ENCODE data around the gene ATP2C2.

The ATP2C2 gene

GRCh38 chr16:84378099-84378498 is 9.8 kb downstream of the ATP2C2 start:
- no peak overlapping the region for H3K4me3 ChIP-seq (ENCODE audit: insufficient read depth in 1 of 2, low read depth in 1 of 2, low read length in 2 of 2)
- no peak overlapping the region for H2BK15ac ChIP-seq (ENCODE audit: low read depth, poor library complexity, severe bottlenecking)

GRCh38 chr16:84378567-84378966 is 10.2 kb downstream of the ATP2C2 start:
- H4K8ac ChIP-seq (ENCODE audit: low read length) = no peak overlapping the region

More at GRCh38 chr16:84378099-84378498, 9.8 kb downstream of the ATP2C2 start:
- no peak for DNase-seq
- H3K14ac ChIP-seq (ENCODE audit: low read length in 2 of 2) = no peak overlapping the region
- H3K79me1 ChIP-seq (replicated peaks; ENCODE audit: low read length, poor library complexity, severe bottlenecking) = no peaks in the 10 kb centered on the region
- H2AK5ac ChIP-seq (ENCODE audit: low read length, severe bottlenecking) = no peak overlapping the region
- H2BK120ac ChIP-seq (ENCODE audit: low read depth, low read length) = no peak overlapping the region
- H3K27me3 ChIP-seq (ENCODE audit: control insufficient read depth in 1 of 2, insufficient read depth in 1 of 2, low read length in 2 of 2) = peaks cover 36 to 70% of the 10 kb centered on the region in 2 experiments
- WGBS = 82% methylated on average over 6 of the region's 7 CpGs
- H2BK5ac ChIP-seq (ENCODE audit: low read depth, low read length, poor library complexity, severe bottlenecking) = no peak overlapping the region
- H3K9me3 ChIP-seq (ENCODE audit: control insufficient read depth, low read length) = no peaks in the 10 kb centered on the region
- no peak overlapping the region for H3K4ac ChIP-seq (ENCODE audit: low read depth in 1 of 2, low read length in 2 of 2)
- H3K18ac ChIP-seq (ENCODE audit: low read depth in 1 of 2, low read length in 2 of 2) = no peak overlapping the region
- H2BK12ac ChIP-seq (ENCODE audit: low read length in 2 of 2) = no peak overlapping the region
- H3K23ac ChIP-seq (ENCODE audit: low read length in 2 of 2) = no peak overlapping the region
- no peaks in the 10 kb centered on the region for H3K4me1 ChIP-seq (ENCODE audit: control insufficient read depth, insufficient read depth, low read depth, low read length)
- no peak overlapping the region for H3K4me2 ChIP-seq (ENCODE audit: low read length, poor library complexity, severe bottlenecking)
- H3K36me3 ChIP-seq (ENCODE audit: control insufficient read depth in 1 of 2, insufficient read depth in 2 of 2, low read depth in 1 of 2, low read length in 2 of 2) = no peaks in the 10 kb centered on the region
- H4K91ac ChIP-seq (ENCODE audit: low read length) = no peak overlapping the region
- no peak overlapping the region for H4K8ac ChIP-seq (ENCODE audit: low read length)
- no peak overlapping the region for H3K9ac ChIP-seq (ENCODE audit: low read length)
- no peak overlapping the region for H2AFZ ChIP-seq (ENCODE audit: low read depth, low read length)
- H3K27ac ChIP-seq (ENCODE audit: low read length, poor library complexity, severe bottlenecking) = no peak overlapping the region

GRCh38 chr16:84379008-84379708 is 10.8 kb downstream of the ATP2C2 start:
- H3K9me3 ChIP-seq (ENCODE audit: control insufficient read depth, low read length) = peaks cover 3% of the 10 kb centered on the region
- H3K27me3 ChIP-seq (ENCODE audit: control insufficient read depth in 1 of 2, insufficient read depth in 1 of 2, low read length in 2 of 2) = peaks cover 30 to 69% of the 10 kb centered on the region in 2 experiments
- no peaks in the 10 kb centered on the region for H3K4me1 ChIP-seq (ENCODE audit: control insufficient read depth, insufficient read depth, low read depth, low read length)
- H3K23ac ChIP-seq (ENCODE audit: low read length in 2 of 2) = no peak overlapping the region
- H3K4ac ChIP-seq (ENCODE audit: low read depth in 1 of 2, low read length in 2 of 2) = no peak overlapping the region
- H3K9ac ChIP-seq (ENCODE audit: low read length) = no peak overlapping the region
- H3K79me1 ChIP-seq (replicated peaks; ENCODE audit: low read length, poor library complexity, severe bottlenecking) = no peaks in the 10 kb centered on the region
- no peak for DNase-seq
- H2AK5ac ChIP-seq (ENCODE audit: low read length, severe bottlenecking) = no peak overlapping the region
- no peak overlapping the region for H2BK15ac ChIP-seq (ENCODE audit: low read depth, poor library complexity, severe bottlenecking)
- no peak overlapping the region for H2BK12ac ChIP-seq (ENCODE audit: low read length in 2 of 2)
- no peak overlapping the region for H2BK5ac ChIP-seq (ENCODE audit: low read depth, low read length, poor library complexity, severe bottlenecking)
- H4K91ac ChIP-seq (ENCODE audit: low read length) = no peak overlapping the region
- 70% methylated on average over 11 of the region's 11 CpGs for WGBS
- no peaks in the 10 kb centered on the region for H3K36me3 ChIP-seq (ENCODE audit: control insufficient read depth in 1 of 2, insufficient read depth in 2 of 2, low read depth in 1 of 2, low read length in 2 of 2)
- H4K8ac ChIP-seq (ENCODE audit: low read length) = no peak overlapping the region
- no peak overlapping the region for H3K14ac ChIP-seq (ENCODE audit: low read length in 2 of 2)
- H2AFZ ChIP-seq (ENCODE audit: low read depth, low read length) = no peak overlapping the region
- no peak overlapping the region for H3K27ac ChIP-seq (ENCODE audit: low read length, poor library complexity, severe bottlenecking)
- H3K18ac ChIP-seq (ENCODE audit: low read depth in 1 of 2, low read length in 2 of 2) = no peak overlapping the region
- H2BK120ac ChIP-seq (ENCODE audit: low read depth, low read length) = no peak overlapping the region
- no peak overlapping the region for H3K4me3 ChIP-seq (ENCODE audit: insufficient read depth in 1 of 2, low read depth in 1 of 2, low read length in 2 of 2)
- H3K4me2 ChIP-seq (ENCODE audit: low read length, poor library complexity, severe bottlenecking) = no peak overlapping the region

More at GRCh38 chr16:84378567-84378966, 10.2 kb downstream of the ATP2C2 start:
- H3K23ac ChIP-seq (ENCODE audit: low read length in 2 of 2) = no peak overlapping the region
- no peak overlapping the region for H2BK15ac ChIP-seq (ENCODE audit: low read depth, poor library complexity, severe bottlenecking)
- WGBS = 80% methylated on average over 13 of the region's 13 CpGs
- no peaks in the 10 kb centered on the region for H3K4me1 ChIP-seq (ENCODE audit: control insufficient read depth, insufficient read depth, low read depth, low read length)
- H2BK5ac ChIP-seq (ENCODE audit: low read depth, low read length, poor library complexity, severe bottlenecking) = no peak overlapping the region
- no peak overlapping the region for H2AK5ac ChIP-seq (ENCODE audit: low read length, severe bottlenecking)
- no peak overlapping the region for H2BK120ac ChIP-seq (ENCODE audit: low read depth, low read length)
- H3K27me3 ChIP-seq (ENCODE audit: control insufficient read depth in 1 of 2, insufficient read depth in 1 of 2, low read length in 2 of 2) = peaks cover 36 to 72% of the 10 kb centered on the region in 2 experiments
- H3K9me3 ChIP-seq (ENCODE audit: control insufficient read depth, low read length) = no peaks in the 10 kb centered on the region
- H3K4me3 ChIP-seq (ENCODE audit: insufficient read depth in 1 of 2, low read depth in 1 of 2, low read length in 2 of 2) = no peak overlapping the region
- H3K27ac ChIP-seq (ENCODE audit: low read length, poor library complexity, severe bottlenecking) = no peak overlapping the region
- no peak overlapping the region for H3K9ac ChIP-seq (ENCODE audit: low read length)
- H3K18ac ChIP-seq (ENCODE audit: low read depth in 1 of 2, low read length in 2 of 2) = no peak overlapping the region
- H3K79me1 ChIP-seq (replicated peaks; ENCODE audit: low read length, poor library complexity, severe bottlenecking) = no peaks in the 10 kb centered on the region
- H4K91ac ChIP-seq (ENCODE audit: low read length) = no peak overlapping the region
- H2BK12ac ChIP-seq (ENCODE audit: low read length in 2 of 2) = no peak overlapping the region
- no peak overlapping the region for H3K14ac ChIP-seq (ENCODE audit: low read length in 2 of 2)
- no peak overlapping the region for H3K4ac ChIP-seq (ENCODE audit: low read depth in 1 of 2, low read length in 2 of 2)
- H3K36me3 ChIP-seq (ENCODE audit: control insufficient read depth in 1 of 2, insufficient read depth in 2 of 2, low read depth in 1 of 2, low read length in 2 of 2) = no peaks in the 10 kb centered on the region
- H3K4me2 ChIP-seq (ENCODE audit: low read length, poor library complexity, severe bottlenecking) = no peak overlapping the region
- no peak for DNase-seq
- H2AFZ ChIP-seq (ENCODE audit: low read depth, low read length) = no peak overlapping the region

- Histone ChIP-seq H3K36me3 (ENCODE audit: control insufficient read depth in 1 of 2, insufficient read depth in 2 of 2, low read depth in 1 of 2, low read length in 2 of 2) (no peaks in the 10 kb centered on the region), H2BK120ac (ENCODE audit: low read depth, low read length) (no peak overlapping the region), H3K9me3 (ENCODE audit: control insufficient read depth, low read length) (peaks cover 7% of the 10 kb centered on the region), H4K91ac (ENCODE audit: low read length) (no peak overlapping the region), H3K4me3 (ENCODE audit: insufficient read depth in 1 of 2, low read depth in 1 of 2, low read length in 2 of 2) (no peak overlapping the region), H3K14ac (ENCODE audit: low read length in 2 of 2) (no peak overlapping the region), H4K8ac (ENCODE audit: low read length) (no peak overlapping the region), H2BK12ac (ENCODE audit: low read length in 2 of 2) (no peak overlapping the region), H3K4ac (ENCODE audit: low read depth in 1 of 2, low read length in 2 of 2) (no peak overlapping the region), H2AFZ (ENCODE audit: low read depth, low read length) (no peak overlapping the region), H3K23ac (ENCODE audit: low read length in 2 of 2) (no peak overlapping the region), H2BK15ac (ENCODE audit: low read depth, poor library complexity, severe bottlenecking) (no peak overlapping the region), H3K9ac (ENCODE audit: low read length) (no peak overlapping the region), H3K27me3 (ENCODE audit: control insufficient read depth in 1 of 2, insufficient read depth in 1 of 2, low read length in 2 of 2) (peaks cover 23 to 65% of the 10 kb centered on the region in 2 experiments), H3K18ac (ENCODE audit: low read depth in 1 of 2, low read length in 2 of 2) (no peak overlapping the region), H3K4me1 (ENCODE audit: control insufficient read depth, insufficient read depth, low read depth, low read length) (no peaks in the 10 kb centered on the region), H3K79me1 (replicated peaks; ENCODE audit: low read length, poor library complexity, severe bottlenecking) (no peaks in the 10 kb centered on the region), H3K27ac (ENCODE audit: low read length, poor library complexity, severe bottlenecking) (no peak overlapping the region), H2BK5ac (ENCODE audit: low read depth, low read length, poor library complexity, severe bottlenecking) (no peak overlapping the region), H2AK5ac (ENCODE audit: low read length, severe bottlenecking) (no peak overlapping the region), H3K4me2 (ENCODE audit: low read length, poor library complexity, severe bottlenecking) (no peak overlapping the region)
- DNase-seq = no peak
- 67% methylated on average over 2 of the region's 3 CpGs for WGBS
Measured at GRCh38 chr16:84379709-84380362, 11.5 kb downstream of the ATP2C2 start.
